GF-D8 (cell line): ENCODE results near the gene TMEM8B.
A peak's percentile ranks its signal among the peaks of the same experiment; 100 is the strongest.
"Not testable (repeated sequence)": the region's sequence is repeated elsewhere in the genome, so short reads cannot be mapped to it uniquely, and the experiment has no call there.

ENCODE experiments used
- DNase-seq: peaks from one replicate; lab custom pipeline; 2025; lab: John Stamatoyannopoulos, UW

Gene TMEM8B

DNA sequence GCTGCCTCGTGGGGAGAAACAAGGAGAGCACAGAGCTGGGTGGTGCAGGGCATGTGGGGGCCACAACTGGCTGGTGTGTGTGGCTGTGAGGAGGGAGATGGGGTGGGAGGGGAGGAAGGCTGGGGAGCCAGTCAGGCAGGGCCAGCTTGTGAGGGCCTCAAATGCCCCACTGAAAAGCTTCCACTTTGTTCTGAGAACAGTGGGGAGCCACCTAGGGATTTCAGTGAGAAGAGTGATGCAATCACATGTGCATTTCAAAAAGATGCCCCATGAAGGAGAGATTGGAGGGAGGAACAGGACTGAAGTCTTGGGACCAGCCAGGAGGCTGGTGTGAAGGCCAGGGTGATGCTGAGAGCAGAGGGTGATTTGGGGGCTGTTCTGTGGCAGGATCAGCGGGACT lies 39.9 kb downstream of the TMEM8B start:
- no peak for DNase-seq

DNA sequence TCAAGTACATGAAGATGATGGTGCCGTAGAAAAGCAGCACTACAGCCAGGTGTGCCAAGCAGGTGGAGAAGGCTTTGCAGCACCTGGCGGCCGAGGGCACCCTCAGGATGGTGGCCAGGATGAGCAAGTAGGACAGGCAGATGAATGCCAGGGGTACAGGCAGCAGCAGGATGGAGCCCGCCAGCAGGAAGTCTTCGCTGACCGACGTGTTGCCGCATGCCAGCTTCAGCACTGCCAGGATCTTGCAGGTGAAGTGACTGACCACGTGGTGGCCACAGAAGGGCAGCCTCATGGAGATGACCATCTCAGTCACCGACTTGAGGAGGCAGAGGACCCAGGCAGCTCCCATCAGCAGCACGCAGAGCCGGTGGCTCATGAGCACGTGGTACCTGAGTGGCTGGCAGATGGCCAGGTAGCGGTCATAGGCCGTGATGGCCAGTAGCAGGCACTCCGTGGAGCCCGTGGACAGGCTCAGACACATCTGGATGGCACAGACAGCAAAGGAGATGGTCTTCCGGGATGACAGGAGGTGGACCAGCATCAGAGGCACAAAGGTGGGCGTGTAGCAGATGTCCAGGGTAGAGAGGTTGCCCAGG lies 40.7 kb downstream of the TMEM8B start:
- DNase-seq: no peak

DNA sequence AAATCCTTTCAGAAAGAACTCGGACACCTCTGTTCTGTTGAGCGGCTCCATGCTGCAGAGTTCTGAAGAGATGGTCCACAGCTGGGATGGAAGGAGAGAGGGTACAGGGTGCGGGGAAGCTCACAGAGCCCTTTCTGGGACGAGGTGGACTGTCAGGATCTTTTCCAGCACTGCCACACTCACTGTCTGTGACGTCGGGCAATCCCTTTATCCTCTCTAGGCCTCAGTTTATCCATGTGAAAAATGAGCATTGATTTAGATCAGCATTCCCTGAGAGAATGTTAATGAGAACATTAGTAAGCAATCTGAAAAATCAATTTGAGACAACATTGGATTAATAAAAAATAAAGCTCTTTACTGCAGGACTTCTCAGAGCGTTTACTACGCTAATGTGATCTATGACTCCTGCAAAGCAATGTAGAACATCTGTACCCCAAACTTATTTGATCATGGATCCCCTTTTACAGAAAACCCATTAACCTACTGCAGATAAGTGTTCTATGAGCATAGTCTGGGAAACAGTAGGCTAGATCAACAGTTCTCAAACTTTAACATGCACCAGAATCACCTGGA lies 41.4 kb downstream of the TMEM8B start, which contains the start of gene OR13J1:
OR13J1 (minus strand) TSS at position 51 of the 573 bp plus-strand sequence; CDS start at position 51, 0 bp downstream.
- DNase-seq: no peak

DNA sequence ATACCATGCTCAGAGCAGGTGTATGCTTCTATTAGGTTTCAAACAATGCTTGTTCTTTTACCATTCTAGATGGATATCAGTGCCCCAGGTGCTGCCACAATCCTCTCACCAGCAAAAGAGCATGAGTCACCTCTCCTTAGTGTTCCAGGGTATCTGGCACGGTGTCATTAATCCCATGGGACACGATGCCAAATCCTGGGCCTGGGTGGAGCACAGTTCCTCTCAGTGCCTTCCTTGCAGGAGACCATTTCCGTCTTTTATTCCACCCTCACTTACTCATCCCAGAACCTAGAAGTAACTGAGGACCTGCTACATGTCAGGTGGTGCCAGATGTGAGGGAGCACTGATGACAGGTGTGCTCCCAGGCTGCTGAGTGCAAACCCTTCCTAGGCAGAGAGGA lies 42.5 kb downstream of the TMEM8B start:
- DNase-seq: no peak

DNA sequence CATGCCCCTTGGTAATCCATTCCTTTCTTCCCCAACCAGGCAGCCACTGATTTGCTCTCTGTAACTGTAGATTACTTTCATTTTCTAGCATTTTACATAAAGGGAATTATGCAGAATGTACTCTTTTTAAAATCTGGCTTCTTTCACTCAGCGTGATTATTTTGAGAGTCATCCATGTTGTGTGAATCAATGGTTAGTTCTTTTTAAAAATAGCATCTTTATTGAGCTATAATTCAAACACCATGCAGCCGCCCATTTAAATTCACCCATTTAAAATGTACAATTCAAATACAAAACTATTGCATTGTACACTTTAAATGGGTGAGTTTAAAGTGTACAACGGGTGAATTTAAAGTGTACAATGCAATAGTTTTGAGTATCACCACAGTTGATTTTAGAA lies 43.5 kb downstream of the TMEM8B start:
- DNase-seq: no peak

DNA sequence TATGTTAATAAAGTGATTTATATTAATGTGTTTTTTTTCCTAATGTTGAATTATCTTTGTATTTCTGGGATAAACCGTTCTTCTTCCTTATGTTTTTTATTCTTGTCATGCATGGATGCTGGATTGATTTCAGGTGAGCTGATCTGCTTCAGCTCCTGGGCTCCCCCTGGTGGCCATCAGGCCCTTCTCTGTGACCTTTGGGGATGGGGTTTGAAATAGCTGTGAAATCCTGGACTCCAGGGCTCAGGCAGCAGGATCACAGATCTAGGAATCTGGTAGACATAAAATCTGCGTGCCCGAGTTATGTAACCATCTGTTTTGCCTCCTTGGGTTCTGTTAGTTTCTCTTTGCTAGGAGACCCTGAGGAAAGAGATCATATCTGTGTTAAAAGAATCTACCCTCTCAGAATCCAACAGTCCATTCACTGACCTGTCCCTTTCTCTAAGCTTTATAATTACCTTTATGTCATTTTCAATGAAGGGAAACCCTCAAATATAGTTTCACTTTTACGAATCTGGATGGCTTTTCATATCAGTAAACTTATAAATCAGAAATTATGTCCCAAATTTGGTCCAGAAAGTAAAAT lies 53.3 kb downstream of the TMEM8B start:
- DNase-seq: no peak

DNA sequence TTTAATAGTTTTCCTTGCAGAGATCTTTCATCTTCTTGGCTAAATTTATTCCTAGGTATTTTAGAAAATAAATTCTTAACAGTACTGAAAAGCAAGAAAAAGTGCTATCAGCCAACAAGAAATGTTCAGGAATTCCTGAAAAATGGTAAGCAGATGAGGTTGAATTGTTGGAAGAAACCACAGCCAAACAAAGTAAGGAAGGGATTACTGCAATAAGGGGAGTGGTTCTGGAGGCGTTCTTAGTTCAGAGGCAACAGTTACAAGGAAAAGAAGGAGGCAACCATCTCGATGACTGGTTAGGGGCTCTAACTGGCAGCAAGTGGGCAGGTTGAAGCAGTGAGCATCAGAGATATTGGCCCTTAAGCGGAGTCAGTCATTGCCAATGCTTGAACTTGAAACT lies 54.0 kb downstream of the TMEM8B start:
- no peak for DNase-seq

DNA sequence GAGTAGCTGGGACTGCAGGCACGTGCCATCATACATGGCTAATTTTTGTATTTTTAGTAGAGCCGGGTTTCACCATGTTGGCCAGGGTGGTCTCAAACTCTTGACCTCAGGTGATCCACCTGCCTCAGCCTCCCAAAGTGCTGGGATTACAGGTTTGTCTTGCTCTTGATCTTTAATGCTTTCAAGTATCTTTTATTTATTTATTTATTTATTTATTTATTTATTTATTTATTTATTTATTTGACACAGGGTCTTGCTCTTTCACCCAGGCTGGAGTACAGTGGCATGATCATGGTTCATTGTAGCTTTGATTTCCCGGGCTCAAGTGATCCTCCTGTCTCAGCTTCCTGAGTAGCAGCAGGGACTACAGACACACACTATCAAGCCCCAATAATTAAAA lies 55.9 kb downstream of the TMEM8B start:
- DNase-seq: not testable (repeated sequence)

DNA sequence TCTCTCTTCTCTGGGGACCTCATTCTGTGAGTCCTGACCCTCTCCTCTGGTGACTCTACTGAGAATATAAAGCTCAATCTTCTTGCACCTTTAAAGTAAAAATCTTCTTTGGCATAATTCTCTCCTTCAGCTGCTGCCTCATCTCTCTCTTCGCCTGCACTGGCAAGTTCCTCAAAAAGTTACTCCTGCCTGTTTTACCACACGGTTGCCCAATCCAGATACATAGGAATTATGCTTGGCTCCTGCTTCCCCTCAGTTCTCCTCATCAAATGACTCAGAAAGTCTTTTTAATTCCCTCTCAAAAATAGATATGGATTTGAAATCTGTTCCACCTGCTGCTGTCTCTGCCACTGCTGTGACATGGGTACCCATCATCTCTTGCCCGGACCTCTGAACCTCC lies 62.6 kb downstream of the TMEM8B start:
- DNase-seq: no peak

DNA sequence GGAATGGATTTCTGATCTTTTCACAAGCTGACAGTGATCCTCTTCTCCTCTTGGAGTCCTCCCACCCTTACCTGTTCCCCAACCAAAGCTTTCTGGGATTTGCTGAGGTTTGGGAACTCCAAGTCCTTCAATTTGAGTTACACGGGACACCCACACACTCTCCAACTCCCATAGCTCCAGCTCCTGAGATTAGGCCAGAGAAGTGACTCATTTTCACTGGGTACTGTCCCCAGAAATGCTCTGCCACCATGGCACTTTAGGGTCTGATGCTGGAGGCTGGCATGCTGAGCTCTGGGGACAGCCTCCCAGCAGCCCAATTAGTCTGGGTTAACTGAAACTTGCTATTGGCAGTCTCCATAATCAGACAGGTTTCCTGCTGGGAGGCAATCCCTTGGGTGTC lies 63.0 kb downstream of the TMEM8B start:
- DNase-seq: no peak

DNA sequence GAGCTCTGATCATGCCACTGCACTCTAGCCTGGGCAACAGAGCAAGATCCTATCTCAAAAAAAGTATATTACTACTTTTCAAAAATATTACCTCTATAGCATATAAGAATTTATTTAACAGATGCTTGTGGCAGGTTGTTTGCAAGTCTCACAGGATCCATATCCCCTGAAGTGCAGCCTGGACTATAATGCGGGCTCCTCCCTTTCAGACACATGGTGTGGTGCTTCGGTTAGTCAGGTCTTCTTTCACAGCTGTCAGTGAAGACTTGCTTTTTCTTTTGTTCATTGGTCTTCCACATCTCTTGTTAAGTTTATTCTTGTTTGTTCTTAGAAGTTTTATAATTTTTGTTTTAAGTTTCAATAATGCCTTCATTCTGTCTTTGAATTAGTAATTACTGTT lies 67.5 kb downstream of the TMEM8B start:
- no peak for DNase-seq

DNA sequence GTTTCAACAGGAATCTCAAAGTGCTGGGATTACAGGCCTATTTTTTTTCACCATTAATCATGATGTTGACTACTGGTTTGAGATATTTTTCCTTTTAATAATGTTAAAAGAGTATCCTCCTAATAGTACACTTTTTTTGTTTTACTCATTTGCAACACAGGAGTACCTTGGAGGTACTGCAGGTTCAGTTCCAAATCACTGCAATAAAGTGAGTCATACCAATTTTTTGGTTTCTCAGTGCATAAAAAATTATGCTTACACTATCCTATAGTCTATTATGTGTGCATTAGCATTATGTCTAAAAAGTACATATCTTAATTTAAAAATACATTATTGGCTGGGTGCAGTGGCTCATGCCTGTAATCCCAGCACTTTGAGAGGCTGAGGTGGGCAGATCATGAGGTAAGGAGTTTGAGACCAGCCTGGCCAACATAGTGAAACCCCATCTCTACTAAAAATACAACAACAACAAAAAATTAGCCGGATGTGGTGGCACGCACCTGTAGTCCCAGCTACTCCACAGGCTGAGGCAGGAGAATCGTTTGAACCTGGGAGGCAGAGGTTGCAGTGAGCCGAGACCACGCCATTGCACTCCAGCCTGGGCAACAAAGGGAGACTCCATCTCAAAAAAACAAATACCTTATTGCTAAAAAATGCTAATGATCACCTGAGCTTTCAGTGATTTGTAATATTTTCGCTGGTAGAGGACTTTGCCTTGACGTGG lies 68.5 kb downstream of the TMEM8B start:
- not testable (repeated sequence) for DNase-seq

DNA sequence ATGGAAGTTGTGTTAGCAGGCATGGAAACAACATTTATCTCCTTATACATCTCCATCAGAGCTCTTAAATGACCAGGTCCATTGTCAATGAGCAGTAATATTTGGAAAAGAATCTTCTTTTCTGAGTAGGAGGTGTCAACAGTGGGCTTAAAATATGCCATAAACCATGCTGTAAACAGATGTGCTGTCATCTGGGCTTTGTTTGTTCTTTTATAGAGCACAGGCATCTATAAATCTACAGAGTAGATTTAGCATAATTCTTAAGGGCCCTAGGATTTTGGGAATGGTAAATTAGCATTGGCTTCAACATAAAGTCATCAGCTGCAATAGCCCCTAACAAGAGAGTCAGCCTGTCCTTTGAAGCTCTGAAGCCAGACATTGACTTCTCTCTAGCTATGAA lies 69.3 kb downstream of the TMEM8B start:
- DNase-seq: no peak

DNA sequence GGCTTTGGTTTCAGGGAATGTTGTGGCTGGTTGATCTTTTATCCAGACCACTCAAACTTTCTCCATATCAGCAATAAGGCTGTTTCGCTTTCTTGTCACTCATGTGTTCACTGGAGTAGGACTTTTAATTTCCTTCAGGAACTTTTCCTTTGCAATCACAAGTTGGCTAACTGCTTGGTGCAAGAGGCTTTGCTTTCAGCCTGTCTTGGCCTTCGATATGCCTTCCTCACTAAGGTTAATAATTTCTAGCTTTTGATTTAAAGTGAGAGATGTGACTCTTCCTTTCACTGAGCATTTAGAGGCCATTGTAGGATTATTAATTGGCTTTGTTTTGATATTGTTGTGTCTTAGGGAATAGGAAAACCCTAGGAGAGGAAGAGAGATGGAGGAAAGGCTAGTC lies 70.0 kb downstream of the TMEM8B start:
- no peak for DNase-seq

DNA sequence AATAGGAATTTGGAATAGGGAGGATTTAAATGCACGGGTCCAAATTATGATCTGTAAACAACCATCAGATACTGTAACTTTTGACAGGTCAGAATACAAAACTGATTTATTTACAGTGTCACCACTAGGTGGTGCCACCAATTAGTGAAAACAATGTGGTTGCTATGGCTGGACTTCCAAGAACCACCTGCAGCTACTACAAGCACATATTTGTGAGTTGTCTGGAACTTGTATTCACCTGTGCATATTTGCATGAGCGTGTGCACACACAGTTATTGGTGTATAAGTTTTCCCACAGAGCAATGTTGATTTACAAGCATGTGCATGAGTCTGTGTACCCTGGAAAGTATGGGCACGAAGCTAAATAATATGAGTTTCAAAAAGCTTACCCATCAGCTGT lies 74.0 kb downstream of the TMEM8B start:
- DNase-seq: no peak

DNA sequence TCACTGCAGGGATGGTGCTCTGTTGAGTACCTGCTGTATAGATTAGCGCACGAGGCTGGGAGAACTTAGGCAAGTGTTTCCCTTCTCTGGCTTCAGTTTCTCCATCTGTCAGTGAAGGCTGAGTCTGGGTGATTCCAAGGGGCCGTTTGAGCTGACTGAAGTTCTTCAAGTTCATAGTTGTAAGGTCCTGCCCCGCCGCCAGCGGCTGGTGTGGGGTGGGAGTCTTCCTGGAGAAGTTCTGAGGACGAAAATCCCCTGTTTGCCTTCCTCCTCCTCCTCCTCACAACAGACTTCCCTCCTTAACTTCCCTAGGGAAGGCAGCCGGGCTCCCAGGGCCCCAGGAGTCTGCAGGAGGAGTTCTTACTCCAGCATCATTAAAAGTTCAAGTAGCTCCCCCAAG lies 75.3 kb downstream of the TMEM8B start:
- DNase-seq: no peak

DNA sequence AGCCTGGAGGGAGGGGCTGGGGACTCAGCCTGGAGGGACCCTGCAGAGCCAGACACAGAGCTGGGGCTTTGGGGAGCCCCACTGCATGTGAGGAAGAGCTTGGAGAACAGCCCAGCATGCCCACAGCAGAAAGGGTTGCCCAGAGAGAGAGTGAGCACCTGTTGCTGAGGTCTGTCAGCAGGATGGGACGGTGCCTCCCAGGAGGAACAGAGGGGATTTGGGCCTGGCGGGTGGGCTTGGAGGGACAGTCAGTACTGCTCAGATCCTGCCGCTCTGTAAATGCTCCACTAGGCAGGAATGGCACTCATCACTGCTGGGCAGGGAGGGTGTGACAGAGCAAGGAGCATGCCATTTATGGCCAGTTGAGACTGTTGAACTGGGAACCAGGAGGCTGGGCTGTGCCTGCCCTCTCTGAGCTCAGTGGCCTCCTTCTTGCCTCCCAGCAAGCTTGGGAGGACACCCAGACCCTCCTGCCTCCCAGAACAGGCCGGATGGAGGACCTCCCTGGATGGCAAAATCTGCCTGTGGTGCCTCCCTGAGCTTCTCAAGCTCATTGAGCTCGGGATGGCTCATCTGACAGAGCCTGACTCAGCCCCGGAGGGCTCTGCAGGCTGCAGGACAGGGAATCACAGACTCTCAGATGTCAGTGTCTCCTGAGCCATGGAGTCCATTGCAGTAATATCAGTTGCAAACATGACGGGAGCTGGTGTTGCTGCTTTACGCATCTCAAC lies 76.2 kb downstream of the TMEM8B start:
- no peak for DNase-seq

DNA sequence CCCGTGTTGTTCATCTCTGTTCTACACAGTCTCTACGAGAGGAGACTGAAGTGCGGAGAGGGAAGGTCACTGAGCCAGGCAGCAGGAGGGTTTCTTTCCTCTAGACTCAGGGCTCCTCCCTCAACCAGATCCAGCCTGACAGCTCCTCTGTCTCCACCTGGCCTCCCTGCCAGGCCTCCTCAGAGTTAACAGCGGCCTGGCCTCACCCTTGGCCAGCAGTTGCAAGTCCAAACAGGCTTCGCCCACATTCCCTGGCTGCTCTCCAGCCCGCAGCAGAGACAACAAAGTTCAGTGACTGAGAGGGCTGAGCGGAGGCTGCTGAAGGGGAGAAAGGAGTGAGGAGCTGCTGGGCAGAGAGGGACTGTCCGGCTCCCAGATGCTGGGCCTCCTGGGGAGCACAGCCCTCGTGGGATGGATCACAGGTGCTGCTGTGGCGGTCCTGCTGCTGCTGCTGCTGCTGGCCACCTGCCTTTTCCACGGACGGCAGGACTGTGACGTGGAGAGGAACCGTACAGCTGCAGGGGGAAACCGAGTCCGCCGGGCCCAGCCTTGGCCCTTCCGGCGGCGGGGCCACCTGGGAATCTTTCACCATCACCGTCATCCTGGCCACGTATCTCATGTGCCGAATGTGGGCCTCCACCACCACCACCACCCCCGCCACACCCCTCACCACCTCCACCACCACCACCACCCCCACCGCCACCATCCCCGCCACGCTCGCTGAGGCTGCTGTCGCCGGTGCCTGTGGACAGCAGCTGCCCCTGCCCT lies 77.1 kb downstream of the TMEM8B start, which contains the start of gene HRCT1:
HRCT1 (plus strand) TSS at position 291 of the 768 bp plus-strand sequence; CDS start at position 377, 86 bp downstream.
- DNase-seq: no peak

DNA sequence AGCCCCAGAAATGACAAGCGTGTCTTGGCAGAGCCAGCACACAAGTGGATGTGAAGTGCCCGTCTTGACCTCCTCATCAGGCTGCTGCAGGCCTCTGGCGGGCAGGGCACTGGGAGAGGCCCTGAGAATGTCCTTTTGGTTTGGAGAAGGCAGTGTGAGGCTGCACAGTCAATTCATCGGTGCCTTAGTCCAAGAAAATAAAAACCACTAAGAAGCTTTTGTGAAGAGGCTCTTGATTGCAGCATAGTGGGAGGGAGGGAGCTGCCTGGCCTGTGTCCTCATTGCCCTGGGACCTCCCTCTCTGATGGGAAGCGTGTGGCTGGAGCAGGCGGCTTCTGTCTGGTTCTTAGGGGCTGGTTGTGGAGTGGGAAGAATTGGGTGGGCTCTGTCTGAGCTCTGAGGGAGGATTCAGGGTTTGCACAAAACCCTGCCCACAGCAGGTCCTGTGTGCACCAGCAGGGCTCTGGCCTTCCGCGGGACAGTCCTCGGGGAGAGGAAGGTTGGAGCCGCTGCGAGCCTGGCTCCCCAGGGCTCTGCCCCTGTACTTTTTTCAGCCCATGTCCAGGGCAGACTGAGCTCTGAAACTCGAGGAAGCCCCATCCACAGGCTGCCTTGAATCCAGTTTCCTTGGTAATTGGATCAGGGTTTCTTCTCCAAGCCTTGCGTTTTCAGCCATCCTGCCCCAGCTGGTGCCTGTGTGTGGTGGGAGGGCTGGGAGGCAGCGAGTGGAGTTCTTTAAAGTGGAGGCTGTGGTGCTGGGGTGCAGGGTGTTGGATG lies 78.1 kb downstream of the TMEM8B start:
- DNase-seq: no peak

DNA sequence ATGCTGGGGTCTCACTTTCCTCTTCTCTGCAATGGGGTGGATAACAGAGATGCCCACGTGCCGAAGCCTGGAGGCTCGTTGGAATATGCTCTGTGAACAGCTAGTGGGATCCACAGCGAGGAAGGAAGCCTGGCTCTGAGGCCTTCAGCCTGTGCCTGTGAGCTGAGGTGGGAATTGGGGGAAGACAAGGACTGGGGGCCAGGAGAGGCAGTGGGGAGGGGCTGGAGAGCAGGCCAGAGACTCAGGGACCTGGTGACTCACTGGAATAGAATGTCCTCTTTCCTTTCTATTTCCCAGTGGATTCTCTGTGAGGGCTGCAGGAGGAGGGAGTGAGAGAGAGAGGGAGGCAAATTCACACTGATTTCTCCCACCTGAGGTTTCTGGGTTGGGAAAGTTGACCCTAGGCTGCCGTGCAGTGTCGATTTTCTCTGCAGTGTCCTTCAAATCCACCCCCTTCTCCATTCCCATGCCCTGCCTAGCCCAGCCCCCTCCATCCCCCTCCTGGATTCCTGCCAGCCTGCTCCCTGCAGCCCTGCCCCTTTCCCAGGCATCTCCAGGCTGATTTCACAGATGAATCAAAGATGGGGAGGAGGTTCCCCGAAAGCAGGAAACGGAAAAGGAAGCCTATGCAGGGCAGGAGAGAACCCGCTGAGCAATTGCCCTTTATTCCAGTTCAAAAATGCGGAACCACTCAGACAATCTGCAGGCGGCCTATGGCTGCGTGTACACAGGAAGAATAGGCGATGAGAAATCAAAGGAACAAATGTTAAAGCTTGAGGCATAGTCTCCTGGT lies 78.9 kb downstream of the TMEM8B start:
- DNase-seq: peak; percentile 39
